Stimulated activated CD8-positive, alpha-beta memory T cell treated with anti-CD3 and anti-CD28 coated beads, Interleukin-7, amount 100 ng/mL, for 24 hours (primary cell): Measurements from ENCODE around the gene TMEM134.

Experiments
- DNase-seq: peaks from one replicate; pipeline ENCODE4 v3.0.0-alpha.2; 2020; ENCODE audit warnings: low read depth

Gene TMEM134

DNA sequence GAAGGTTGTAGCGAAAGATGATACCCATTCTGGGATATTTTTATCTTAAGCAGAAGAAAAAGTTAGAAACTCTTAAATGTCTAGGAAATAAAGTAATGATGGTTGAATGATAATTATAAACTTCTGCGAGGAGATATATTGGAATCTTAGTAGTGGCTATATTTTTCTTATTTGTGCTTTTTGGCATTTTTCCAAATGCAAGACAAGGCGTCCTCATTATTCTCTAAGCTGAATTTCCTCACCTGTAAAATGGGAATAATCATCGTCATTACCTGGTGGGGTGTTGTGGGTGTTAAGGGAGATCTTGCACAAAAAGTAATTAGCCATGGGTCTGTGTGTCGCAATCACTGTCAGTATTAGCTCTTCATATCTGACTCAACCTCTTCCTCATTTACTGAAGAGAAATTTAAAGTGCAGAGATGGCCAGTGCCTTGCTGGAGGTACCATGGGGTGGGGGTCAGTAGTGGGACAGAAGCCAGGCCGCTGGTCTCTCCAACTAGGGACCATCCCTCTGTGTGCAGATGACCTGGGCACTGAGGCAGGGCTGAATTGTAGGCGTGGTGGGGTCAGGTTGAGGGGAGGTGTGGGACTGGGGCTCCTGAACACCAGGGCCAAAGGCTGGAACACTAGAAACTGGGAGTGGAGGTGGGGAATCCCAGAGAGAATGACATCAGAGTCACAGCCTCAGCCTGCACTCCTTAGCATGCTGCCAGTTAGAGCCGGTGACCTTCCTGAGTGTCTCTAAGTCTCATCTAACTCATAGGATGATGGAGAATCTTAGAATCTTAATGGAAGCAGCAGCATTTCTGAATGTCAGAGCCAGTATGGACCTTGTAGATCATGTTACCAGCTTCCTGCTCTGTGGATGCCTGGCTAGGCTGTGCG lies 32.0 kb upstream of the TMEM134 start:
- no peak for DNase-seq

DNA sequence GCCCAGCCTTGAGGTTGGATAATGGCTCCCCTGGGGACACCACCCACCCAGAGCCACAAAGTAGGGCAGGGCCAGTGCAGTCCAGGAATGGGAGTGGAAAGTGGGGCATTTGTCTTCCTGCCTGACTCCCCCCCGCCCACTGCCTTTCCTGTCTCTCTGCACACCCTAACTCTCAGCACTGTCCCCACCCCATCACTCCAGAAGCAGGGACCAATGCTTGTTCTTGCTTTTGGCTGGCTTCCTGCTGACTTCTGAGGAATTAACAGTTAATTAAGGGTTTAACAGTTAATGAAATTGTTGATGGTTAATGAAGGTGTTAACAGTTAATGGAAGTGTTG lies 31.4 kb upstream of the TMEM134 start:
- DNase-seq = no peak

DNA sequence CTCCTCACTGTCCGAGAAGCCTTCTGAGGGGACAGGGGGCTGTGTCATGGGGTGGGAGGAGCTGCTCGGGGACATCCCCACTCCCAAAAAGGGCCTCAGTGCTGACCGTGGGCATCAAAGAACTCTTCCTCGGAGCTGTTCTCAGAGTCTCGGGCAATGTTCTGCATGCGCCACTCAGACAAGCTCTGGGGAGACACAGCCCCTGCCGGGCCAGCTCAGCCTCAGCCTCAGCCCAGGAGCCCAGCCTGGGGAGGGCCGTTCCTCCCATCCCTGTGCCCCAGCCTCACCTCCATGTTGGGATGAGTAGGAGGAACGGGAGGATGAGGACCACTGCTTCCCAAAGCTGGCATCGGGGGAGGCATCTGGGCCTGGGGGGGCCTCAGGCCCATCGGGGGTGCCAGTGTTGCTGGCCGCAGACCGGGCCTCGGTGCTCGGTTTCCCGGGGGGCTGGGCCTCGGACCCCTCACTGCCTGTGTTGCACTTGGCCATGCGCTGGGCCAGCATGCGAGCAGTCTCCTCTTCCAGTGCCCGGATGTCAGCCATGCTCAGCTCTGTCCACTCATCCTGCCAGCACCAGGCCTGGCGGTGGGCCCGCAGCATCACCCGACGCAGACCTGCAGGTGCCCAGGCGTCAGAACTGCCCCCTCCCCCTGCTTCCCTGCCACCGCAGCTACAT lies 30.9 kb upstream of the TMEM134 start:
- no peak for DNase-seq

DNA sequence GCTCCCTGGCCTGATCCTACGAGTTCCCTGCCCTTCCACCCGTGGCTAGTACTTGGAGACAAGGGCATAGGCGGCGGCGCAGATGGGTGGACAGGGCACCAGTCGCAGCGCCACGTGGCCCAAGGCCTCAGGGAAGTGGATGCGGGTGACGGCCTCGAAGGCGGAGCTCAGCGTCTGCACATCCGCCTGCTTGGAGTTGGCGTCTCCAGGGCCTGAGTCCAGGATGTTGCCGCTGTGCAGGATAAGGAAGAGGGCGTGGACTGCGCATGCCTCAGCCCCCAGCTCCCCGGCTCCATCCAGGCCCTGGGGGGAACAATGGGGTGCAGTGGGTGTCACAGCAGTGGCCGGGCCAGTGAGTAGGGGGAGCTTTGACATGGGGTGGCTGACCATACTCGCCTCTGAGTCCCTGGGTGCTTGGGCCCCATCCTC lies 29.5 kb upstream of the TMEM134 start:
- DNase-seq = no peak

DNA sequence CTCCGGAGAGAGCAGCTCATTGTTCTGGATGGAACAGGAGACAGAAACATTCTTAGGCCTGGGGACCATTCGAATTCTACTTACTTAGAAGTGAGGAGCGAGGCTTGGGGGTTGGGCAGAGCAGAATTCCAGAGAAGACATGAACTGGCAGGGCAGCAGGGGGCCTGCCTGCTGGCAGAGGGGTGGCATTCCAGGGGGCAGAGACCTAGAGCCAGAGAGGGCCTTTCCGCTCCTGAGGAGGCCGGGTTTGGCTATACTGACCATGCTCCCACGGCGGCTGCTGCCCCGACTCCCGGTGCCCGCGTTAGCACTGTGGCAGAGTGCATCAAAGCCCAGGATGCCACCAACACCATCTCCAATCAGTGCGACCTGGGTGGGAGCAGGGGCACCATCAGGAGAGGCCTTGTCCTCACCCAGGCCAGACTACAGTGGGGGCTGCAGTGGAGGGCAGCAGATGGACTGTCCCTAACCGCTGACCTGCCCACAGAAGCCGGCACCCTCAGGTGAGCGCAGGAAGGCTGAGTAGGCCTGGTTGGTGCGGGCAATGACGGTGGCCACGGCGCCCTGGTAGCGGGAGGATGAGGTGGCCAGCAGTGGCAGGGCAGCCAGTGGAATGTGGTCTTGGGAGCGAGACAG lies 28.7 kb upstream of the TMEM134 start:
- DNase-seq = no peak

DNA sequence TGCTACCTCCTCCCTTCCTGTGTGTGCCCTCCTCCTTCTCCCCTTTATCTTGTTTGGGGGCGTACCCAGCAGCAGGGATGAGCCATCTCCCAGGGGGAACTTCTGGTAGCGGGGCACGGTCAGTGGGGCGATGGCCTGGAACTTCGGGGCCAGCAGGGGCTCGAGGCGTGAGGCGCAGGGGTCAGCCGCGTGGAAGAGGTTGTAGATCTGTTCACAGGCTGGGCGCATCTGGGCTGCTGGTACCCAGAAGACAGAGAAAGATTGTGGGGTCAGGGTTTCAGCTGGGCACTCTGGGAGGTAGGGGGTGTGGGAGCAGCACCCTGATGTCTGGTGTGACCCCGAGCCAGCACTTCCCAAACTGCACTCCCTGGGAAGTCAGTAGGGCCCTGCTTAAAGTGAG lies 27.1 kb upstream of the TMEM134 start:
- DNase-seq = no peak

DNA sequence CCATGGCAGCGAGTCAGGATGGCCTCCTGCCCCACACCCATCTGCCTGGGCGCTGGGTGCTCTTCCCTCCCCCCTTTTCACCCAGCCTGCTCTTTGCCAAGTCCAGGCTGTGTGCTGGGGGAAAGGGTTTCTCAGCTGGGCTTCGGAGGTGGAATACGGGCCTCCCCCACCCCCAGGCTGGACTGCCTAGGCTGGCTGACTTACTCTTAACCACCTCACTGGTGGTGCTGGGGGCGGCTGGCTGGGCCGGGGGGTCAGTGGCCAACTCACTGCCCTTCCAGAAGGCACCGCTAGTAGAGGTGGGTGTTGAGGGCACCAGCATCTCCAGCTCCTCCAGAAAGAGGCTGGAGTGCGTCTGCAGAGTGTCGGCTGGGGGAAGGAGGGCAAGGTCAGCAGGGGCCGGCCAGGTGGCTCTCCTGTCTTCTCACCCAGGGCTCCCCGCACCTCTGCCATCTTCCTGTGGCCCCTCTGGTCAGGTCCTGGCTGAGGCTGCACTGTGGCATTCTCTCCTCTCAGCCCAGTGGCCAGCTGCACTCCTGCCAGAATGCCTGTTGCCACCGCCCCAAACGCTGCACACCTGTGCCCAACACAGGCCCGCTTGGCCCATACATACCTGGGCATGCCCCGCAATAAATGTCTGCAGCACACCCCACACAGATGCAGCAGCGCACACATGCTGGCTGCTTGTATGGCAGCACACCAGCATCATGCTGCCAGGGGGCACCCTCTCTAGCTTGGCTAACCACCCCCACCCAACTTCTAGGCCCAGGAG lies 26.4 kb upstream of the TMEM134 start:
- no peak for DNase-seq

DNA sequence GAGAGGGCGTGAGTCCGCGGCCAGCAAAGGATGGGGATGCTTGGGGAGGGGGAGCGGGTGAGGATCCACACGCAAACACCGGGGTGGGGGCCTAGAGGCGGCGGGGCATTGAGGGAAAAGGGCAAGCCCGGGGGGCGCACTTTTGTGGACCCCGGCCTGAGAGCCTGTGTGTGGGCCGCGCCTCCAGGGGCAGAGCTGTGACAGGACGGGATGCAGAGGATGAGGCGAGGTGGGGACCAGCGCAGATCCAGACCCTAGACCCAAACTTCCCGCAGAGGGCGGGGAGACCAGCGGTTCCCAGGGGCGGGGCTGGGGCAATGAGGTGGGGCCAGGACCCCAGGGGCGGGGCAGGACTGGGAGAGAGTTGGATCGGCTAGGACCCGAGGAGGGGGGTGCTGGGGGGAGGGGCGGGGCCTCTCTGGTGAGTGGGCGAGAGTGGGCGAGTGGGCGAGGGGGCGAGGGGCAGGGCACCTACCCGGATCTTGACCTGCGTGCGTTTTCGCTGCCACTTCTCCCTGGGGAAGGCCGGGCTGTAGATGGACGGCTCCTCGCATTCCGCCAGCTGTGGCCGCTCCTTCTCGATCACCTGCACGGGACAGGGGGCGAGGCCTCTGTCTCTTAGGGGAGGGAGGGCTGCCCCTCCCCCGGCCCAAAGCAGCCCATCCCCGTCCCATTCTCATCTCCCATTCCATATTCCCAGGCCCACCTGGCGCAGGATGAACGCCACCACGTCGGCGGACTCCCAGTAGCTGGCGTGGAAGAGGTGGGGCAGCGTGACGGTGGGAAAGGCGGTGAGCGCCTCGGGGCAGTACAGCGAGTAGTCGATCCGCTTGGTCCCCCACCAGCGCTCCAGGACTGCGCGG lies 25.6 kb upstream of the TMEM134 start:
- no peak for DNase-seq

DNA sequence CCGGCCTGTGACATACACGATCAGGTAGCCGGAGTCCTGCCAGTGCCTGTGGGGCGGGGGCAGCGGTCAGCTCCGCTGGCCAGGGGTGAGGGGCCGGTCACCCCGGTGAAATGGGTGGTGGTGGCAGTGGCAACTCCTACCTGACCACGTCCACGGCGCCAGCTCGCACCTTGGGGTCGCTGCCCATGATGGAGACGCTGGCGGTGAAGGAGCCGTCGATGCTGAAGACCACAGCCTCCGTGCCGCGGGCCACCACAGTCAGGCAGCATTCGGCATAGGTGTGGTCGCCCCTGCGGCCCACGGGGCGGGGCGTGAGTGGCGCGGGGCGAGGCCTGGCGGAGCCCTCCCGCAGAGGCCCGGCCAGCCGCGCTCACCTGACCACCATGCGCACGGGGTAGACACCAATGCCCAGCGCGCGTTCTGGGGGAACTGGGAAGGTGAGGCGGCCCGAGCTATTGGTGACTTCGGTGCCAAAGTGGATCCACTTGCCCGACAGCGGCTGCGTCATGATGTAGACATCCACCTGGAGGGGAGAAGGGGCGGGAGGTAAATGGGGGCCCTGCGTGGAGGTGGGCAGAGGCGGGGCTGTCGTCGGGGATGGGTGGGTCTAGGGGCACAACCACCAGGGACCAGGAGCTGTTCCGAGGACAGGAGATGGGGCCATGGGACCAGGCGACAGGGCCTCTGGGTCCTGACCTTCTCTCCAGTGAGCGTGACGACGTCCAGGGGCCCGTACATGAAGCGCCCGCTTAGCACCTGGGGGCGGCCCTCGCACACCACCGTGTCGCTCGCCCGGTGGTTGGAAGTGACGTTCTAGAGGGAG lies 24.7 kb upstream of the TMEM134 start:
- DNase-seq = no peak

DNA sequence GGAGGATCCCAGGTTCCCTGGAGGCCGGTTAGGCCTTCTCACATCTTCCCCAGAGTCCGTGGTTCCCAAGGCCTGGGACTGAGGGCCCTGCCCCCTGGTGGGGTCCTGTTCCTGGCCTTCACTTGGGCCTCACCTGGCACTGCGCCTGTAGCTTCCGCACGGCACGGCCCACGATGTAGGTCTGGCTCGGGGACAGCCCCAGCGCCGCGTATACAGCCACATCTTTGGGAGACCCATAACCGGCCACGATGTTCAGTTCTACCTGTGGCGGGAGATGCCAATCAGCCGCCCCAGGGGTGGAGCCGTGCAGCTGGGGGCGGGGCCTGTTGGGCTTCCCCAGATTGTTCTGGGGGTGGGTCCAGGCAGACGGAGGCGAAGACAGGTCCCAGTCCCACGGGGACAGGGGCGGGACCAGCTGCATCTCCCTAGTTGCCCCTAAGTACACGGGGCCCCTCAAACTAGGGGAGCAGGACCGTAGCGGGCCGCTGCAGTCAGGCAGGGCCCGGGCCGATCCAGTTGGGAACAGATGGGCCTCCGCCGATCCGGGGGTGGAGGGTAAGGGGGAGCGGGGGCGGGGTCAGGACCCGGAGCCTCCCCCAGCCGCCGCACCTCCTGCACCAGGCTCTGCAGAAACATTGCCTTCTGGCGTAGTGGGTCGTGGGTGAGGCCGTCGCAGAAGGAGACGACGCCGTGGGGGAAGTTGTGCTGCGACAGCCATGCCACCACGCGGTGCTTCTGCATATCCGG lies 23.9 kb upstream of the TMEM134 start:
- DNase-seq = no peak

DNA sequence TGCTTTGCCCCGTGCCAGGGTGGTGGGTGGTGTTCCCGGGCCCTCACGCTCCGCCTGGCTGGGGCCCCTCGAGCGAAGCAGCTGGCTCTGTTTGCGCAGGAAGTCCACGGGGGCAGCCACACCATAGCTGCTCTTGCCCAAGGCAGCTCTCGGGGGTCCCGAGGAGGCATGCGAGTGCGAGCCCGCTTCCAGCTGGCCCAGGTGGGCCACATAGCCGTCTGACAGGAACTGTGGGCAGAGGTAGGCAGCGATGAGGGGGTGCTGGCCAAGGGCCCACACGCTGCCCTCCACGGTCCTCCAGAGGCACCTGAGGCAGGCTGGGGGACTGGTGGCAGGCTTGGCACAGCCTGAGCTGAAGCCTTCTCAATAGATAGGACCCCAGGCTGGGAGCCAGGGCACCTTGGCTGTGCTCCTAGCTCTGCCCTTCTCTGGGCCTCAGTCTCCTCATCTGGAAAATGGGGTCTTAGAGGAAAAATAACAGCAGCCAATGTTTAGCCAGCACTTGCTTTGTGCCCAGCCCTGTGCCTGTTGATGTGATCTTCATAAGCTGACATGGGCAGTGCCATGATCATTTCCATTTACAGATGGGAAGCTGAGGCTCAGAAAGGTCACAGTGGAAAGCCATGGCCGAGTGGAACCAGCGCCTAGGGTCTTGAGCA lies 23.1 kb upstream of the TMEM134 start:
- DNase-seq = no peak

DNA sequence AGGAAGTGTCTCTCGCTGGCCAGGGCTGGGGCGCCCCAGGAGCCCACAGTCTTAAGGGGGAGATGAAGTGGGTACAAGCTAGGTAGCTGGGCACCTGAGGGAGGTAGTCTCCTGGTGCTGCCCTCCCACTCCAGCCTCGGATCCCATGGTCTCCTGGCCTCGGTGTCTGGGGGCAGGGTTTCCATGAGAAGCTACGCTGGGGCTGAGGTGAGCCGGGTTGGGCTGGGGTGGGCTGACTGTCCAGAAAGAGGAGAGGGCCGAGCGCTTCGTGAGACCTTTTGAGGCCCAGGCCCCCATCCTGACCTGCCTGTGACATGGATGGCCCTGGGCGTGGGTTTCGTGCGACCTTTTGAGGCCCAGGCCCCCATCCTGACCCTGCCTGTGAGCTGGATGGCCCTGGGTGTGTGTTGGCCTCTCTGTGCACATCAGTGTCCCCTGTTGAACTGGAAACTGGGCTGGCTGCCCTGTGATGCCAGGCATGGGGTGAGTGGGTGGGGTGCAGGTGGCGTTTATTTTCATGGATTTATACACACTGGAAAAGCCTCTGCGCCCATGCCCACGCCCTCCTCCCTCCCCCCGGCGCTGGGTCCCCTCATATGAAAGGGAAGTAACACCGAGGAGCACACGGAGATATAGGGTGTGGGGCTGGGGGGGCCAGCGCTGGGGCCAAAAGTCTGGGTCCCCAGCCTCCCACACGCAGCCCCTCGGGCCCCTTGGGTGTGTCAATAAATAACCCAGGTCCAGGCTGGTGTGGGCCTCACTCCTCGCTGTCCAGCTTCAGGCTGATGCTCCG lies 22.4 kb upstream of the TMEM134 start:
- DNase-seq = no peak

DNA sequence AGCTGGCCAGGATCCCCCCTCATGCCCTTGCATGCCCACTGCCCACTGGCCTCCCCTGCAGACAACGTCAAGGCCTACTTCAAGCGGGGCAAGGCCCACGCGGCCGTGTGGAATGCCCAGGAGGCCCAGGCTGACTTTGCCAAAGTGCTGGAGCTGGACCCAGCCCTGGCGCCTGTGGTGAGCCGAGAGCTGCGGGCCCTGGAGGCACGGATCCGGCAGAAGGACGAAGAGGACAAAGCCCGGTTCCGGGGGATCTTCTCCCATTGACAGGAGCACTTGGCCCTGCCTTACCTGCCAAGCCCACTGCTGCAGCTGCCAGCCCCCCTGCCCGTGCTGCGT lies 21.6 kb upstream of the TMEM134 start:
- no peak for DNase-seq

DNA sequence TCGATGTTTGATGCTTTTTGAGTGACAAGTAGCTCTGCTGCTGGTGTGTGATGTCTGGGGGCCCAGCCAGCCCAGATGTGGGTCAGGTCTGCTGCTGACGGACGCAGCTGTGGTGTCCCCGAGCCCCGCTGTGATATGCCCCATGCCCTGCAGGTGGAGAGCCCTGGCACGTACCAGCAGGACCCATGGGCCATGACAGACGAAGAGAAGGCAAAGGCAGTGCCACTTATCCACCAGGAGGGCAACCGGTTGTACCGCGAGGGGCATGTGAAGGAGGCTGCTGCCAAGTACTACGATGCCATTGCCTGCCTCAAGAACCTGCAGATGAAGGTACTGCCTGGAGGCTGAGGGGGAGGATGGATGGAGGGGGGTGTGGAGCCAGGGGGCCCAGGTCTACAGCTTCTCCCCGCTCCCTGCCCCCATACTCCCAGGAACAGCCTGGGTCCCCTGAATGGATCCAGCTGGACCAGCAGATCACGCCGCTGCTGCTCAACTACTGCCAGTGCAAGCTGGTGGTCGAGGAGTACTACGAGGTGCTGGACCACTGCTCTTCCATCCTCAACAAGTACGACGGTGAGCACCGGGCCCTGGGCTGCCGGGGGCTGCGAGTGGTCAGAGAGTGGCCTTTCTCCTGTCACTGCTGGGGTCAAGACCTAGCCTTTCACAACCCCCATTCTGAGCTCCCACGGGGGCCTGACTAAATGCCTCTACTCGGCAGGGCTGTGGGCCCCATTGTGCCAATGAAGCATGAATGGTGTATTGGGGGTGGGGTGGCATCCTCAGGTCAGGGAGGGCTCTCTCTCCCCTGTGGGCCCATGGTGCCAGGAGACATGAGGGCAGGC lies 21.1 kb upstream of the TMEM134 start:
- no peak for DNase-seq

DNA sequence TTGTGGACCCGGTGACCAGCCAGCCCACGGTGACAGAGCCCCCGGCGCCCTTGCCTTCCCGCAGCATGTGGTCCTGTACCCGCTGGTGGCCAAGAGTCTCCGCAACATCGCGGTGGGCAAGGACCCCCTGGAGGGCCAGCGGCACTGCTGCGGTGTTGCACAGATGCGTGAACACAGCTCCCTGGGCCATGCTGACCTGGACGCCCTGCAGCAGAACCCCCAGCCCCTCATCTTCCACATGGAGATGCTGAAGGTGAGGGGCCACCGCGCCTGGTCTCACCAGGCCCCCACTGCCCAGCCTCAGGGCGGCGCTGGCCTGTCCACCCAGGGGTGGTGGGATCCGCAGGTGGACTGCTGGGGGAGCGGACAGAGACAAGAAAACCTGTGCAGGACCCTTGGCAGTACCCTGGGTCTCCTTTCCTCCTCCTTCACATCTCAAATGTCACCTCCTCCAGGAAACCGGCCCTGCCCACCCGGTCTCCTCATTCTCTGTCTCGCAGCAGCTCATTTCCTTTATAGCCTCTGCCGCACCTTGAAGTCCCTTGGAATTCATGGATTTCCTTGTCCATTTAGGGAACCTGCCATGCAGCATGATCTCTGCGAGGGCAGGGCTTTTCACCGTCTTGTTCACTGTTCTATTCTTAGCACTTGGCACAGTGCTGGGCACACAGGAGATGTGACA lies 20.3 kb upstream of the TMEM134 start:
- DNase-seq = no peak

DNA sequence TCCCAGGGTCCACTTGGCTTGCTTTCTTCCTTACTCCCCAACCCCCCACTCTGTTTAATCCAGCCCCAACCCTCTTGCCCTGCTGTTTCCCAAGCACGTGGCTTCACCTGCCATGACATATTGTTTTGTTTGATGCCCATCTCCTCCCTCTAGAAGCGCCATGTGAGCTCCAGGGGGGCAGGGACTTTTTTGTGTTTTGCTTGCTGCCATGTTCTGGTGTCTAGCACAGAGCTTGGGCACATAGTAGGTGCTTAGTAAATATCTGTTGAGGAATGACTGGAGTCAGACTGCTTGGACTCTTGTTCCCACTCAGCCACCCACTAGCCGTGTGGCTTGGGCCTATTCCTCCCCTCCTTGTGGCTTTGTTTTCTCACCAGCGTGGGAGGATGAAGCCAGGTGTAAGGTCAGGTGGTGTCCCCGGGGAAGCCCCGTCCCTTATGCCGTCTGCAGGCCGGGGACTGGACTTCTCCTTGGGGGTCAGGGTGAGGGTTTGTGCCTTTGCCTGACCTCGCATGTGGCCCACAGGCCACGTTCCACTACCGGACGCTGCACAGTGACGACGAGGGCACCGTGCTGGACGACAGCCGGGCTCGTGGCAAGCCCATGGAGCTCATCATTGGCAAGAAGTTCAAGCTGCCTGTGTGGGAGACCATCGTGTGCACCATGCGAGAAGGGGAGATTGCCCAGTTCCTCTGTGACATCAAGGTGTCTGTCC lies 17.6 kb upstream of the TMEM134 start:
- no peak for DNase-seq
